ENCODE data around the gene MUC20.
"Not testable (repeated sequence)": the region's sequence is repeated elsewhere in the genome, so short reads cannot be mapped to it uniquely, and the experiment has no call there.

DNA sequence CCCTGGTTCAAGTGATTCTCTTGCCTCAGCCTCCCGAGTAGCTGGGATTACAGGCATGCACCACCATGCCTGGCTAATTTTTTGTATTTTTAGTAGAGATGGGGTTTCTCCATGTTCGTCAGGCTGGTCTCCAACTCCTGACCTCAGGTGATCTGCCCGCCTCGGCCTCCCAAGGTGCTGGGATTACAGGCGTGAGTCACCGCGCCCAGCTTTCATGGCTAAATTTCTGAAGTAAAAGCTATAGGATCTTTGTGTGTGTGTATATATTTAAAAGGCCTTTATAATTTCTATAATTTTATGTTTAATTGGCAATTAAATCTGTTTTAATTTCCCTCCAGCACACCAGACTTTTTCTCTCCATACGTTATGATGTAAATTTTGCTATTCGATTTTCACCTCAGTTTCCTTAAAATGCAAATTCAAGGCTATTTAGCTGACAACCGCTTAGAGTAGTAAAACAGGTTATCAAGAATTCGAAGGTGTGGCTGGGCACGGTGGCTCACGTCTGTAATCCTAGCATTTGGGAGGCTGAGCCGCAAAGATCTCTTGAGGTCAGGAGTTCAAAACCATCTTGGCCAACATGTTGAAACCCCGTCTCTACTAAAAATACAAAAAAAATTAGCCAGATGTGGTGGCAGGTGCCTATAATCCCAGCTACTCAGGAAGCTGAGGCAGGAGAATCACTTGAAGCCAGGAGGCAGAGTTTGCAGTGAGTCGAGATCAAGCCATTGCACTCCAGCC is 1.1 kb upstream of the MUC20 start:
- not testable (repeated sequence) for TF ChIP-seq EZH2 (IDR thresholded peaks at IDR 0.05; ENCODE audit: low read length); CTCF (optimal IDR thresholded peaks at IDR 0.05 in 1 of 3, IDR thresholded peaks at IDR 0.05 in 1 of 3, conservative IDR thresholded peaks at IDR 0.05 in 1 of 3; ENCODE audit: extremely low read depth in 1 of 3, insufficient read depth in 2 of 3, low read length in 3 of 3)

All from keratinocyte (primary cell).